Measurements from ENCODE around the gene SPRYD7.

Gene SPRYD7

GRCh38 chr13:49936075-49936967 lies at the start of gene SPRYD7:
Gene SPRYD7, minus strand, starts transcription at chr13:49936340. Its CDS starts 105 bp downstream, at chr13:49936235.
- Histone ChIP-seq H3K9ac (ENCODE audit: low read length in 5 of 5) (peak within 1 kb of the TSS; percentile 26 to 94 (median 94)), H3K36me3 (ENCODE audit: control insufficient read depth in 5 of 5, insufficient read depth in 5 of 5, low read length in 5 of 5) (no peaks in the 10 kb centered on the region), H3K9me3 (ENCODE audit: control insufficient read depth in 5 of 5, low read length in 5 of 5) (no peaks in the 10 kb centered on the region), H3K27me3 (ENCODE audit: control insufficient read depth in 5 of 5, insufficient read depth in 4 of 5, low read length in 5 of 5) (no peaks in the 10 kb centered on the region), H3K4me1 (ENCODE audit: control insufficient read depth in 5 of 5, insufficient read depth in 5 of 5, low read length in 5 of 5) (peaks cover 2 to 38% (median 31%) of the 10 kb centered on the region in 5 donors), H3K27ac (ENCODE audit: low read depth, low read length) (peak within 1 kb of the TSS; percentile 83), H3K4me3 (ENCODE audit: low read depth in 1 of 5, low read length in 5 of 5) (peak within 1 kb of the TSS; percentile 84 to 96 (median 93))

- Histone ChIP-seq H3K4me1 (ENCODE audit: control insufficient read depth in 5 of 5, insufficient read depth in 5 of 5, low read length in 5 of 5) (no peaks in the 10 kb centered on the region), H3K9ac (ENCODE audit: low read length in 5 of 5) (no peak overlapping the region), H3K27ac (ENCODE audit: low read depth, low read length) (no peak overlapping the region), H3K27me3 (ENCODE audit: control insufficient read depth in 5 of 5, insufficient read depth in 4 of 5, low read length in 5 of 5) (no peaks in the 10 kb centered on the region), H3K9me3 (ENCODE audit: control insufficient read depth in 5 of 5, low read length in 5 of 5) (no peaks in the 10 kb centered on the region), H3K36me3 (ENCODE audit: control insufficient read depth in 5 of 5, insufficient read depth in 5 of 5, low read length in 5 of 5) (peaks cover 0 to 18% (median 7%) of the 10 kb centered on the region in 5 donors), H3K4me3 (ENCODE audit: low read depth in 1 of 5, low read length in 5 of 5) (no peak overlapping the region)
Observed at GRCh38 chr13:49985129-49985528, 49.0 kb upstream of the SPRYD7 start.

- no peak overlapping the region for H3K4me3 ChIP-seq (ENCODE audit: low read depth in 1 of 5, low read length in 5 of 5)
Observed at GRCh38 chr13:49980266-49980665, 44.1 kb upstream of the SPRYD7 start.

GRCh38 chr13:49977992-49978391 lies 41.9 kb upstream of the SPRYD7 start:
- Histone ChIP-seq H3K9ac (ENCODE audit: low read length in 5 of 5) (no peak overlapping the region), H3K27me3 (ENCODE audit: control insufficient read depth in 5 of 5, insufficient read depth in 4 of 5, low read length in 5 of 5) (no peaks in the 10 kb centered on the region), H3K4me3 (ENCODE audit: low read depth in 1 of 5, low read length in 5 of 5) (no peak overlapping the region), H3K9me3 (ENCODE audit: control insufficient read depth in 5 of 5, low read length in 5 of 5) (no peaks in the 10 kb centered on the region), H3K36me3 (ENCODE audit: control insufficient read depth in 5 of 5, insufficient read depth in 5 of 5, low read length in 5 of 5) (no peaks in the 10 kb centered on the region), H3K27ac (ENCODE audit: low read depth, low read length) (no peak overlapping the region), H3K4me1 (ENCODE audit: control insufficient read depth in 5 of 5, insufficient read depth in 5 of 5, low read length in 5 of 5) (peaks cover 0 to 11% (median 0%) of the 10 kb centered on the region in 5 donors)

More at GRCh38 chr13:49980266-49980665, 44.1 kb upstream of the SPRYD7 start:
- H3K9ac ChIP-seq (ENCODE audit: low read length in 5 of 5): no peak overlapping the region
- H3K36me3 ChIP-seq (ENCODE audit: control insufficient read depth in 5 of 5, insufficient read depth in 5 of 5, low read length in 5 of 5): peaks cover 0 to 5% (median 0%) of the 10 kb centered on the region in 5 donors
- peaks cover 0 to 11% (median 0%) of the 10 kb centered on the region in 5 donors for H3K4me1 ChIP-seq (ENCODE audit: control insufficient read depth in 5 of 5, insufficient read depth in 5 of 5, low read length in 5 of 5)
- no peaks in the 10 kb centered on the region for H3K27me3 ChIP-seq (ENCODE audit: control insufficient read depth in 5 of 5, insufficient read depth in 4 of 5, low read length in 5 of 5)
- no peaks in the 10 kb centered on the region for H3K9me3 ChIP-seq (ENCODE audit: control insufficient read depth in 5 of 5, low read length in 5 of 5)
- H3K27ac ChIP-seq (ENCODE audit: low read depth, low read length): no peak overlapping the region

GRCh38 chr13:49976314-49977258 lies 40.4 kb upstream of the SPRYD7 start:
- no peak overlapping the region for H3K27ac ChIP-seq (ENCODE audit: low read depth, low read length)
- H3K27me3 ChIP-seq (ENCODE audit: control insufficient read depth in 5 of 5, insufficient read depth in 4 of 5, low read length in 5 of 5): no peaks in the 10 kb centered on the region
- H3K36me3 ChIP-seq (ENCODE audit: control insufficient read depth in 5 of 5, insufficient read depth in 5 of 5, low read length in 5 of 5): no peaks in the 10 kb centered on the region
- H3K4me3 ChIP-seq (ENCODE audit: low read depth in 1 of 5, low read length in 5 of 5): no peak overlapping the region
- peaks cover 0 to 11% (median 0%) of the 10 kb centered on the region in 5 donors for H3K4me1 ChIP-seq (ENCODE audit: control insufficient read depth in 5 of 5, insufficient read depth in 5 of 5, low read length in 5 of 5)
- H3K9ac ChIP-seq (ENCODE audit: low read length in 5 of 5): no peak overlapping the region
- H3K9me3 ChIP-seq (ENCODE audit: control insufficient read depth in 5 of 5, low read length in 5 of 5): no peaks in the 10 kb centered on the region

GRCh38 chr13:49975826-49976225 lies 39.7 kb upstream of the SPRYD7 start:
- H3K4me1 ChIP-seq (ENCODE audit: control insufficient read depth in 5 of 5, insufficient read depth in 5 of 5, low read length in 5 of 5): peaks cover 0 to 11% (median 0%) of the 10 kb centered on the region in 5 donors
- H3K36me3 ChIP-seq (ENCODE audit: control insufficient read depth in 5 of 5, insufficient read depth in 5 of 5, low read length in 5 of 5): no peaks in the 10 kb centered on the region
- no peaks in the 10 kb centered on the region for H3K9me3 ChIP-seq (ENCODE audit: control insufficient read depth in 5 of 5, low read length in 5 of 5)
- H3K9ac ChIP-seq (ENCODE audit: low read length in 5 of 5): no peak overlapping the region
- H3K27ac ChIP-seq (ENCODE audit: low read depth, low read length): no peak overlapping the region
- no peaks in the 10 kb centered on the region for H3K27me3 ChIP-seq (ENCODE audit: control insufficient read depth in 5 of 5, insufficient read depth in 4 of 5, low read length in 5 of 5)
- H3K4me3 ChIP-seq (ENCODE audit: low read depth in 1 of 5, low read length in 5 of 5): no peak overlapping the region

- H3K4me1 ChIP-seq (ENCODE audit: control insufficient read depth in 5 of 5, insufficient read depth in 5 of 5, low read length in 5 of 5): peaks cover 0 to 4% (median 0%) of the 10 kb centered on the region in 5 donors
- H3K36me3 ChIP-seq (ENCODE audit: control insufficient read depth in 5 of 5, insufficient read depth in 5 of 5, low read length in 5 of 5): no peaks in the 10 kb centered on the region
- H3K9me3 ChIP-seq (ENCODE audit: control insufficient read depth in 5 of 5, low read length in 5 of 5): no peaks in the 10 kb centered on the region
- H3K27me3 ChIP-seq (ENCODE audit: control insufficient read depth in 5 of 5, insufficient read depth in 4 of 5, low read length in 5 of 5): no peaks in the 10 kb centered on the region
- no peak overlapping the region for H3K4me3 ChIP-seq (ENCODE audit: low read depth in 1 of 5, low read length in 5 of 5)
- H3K27ac ChIP-seq (ENCODE audit: low read depth, low read length): no peak overlapping the region
- no peak overlapping the region for H3K9ac ChIP-seq (ENCODE audit: low read length in 5 of 5)
Observed at GRCh38 chr13:49972709-49973108, 36.6 kb upstream of the SPRYD7 start.

GRCh38 chr13:49967456-49967855 lies 31.3 kb upstream of the SPRYD7 start:
- Histone ChIP-seq H3K27me3 (ENCODE audit: control insufficient read depth in 5 of 5, insufficient read depth in 4 of 5, low read length in 5 of 5) (no peaks in the 10 kb centered on the region), H3K36me3 (ENCODE audit: control insufficient read depth in 5 of 5, insufficient read depth in 5 of 5, low read length in 5 of 5) (peaks cover 0 to 10% (median 0%) of the 10 kb centered on the region in 5 donors)

GRCh38 chr13:49958321-49958720 lies 22.2 kb upstream of the SPRYD7 start:
- Histone ChIP-seq H3K4me3 (ENCODE audit: low read depth in 1 of 5, low read length in 5 of 5) (no peak overlapping the region), H3K9me3 (ENCODE audit: control insufficient read depth in 5 of 5, low read length in 5 of 5) (peaks cover 0 to 5% (median 0%) of the 10 kb centered on the region in 5 donors), H3K4me1 (ENCODE audit: control insufficient read depth in 5 of 5, insufficient read depth in 5 of 5, low read length in 5 of 5) (peaks cover 0 to 5% (median 0%) of the 10 kb centered on the region in 5 donors), H3K9ac (ENCODE audit: low read length in 5 of 5) (no peak overlapping the region), H3K27me3 (ENCODE audit: control insufficient read depth in 5 of 5, insufficient read depth in 4 of 5, low read length in 5 of 5) (no peaks in the 10 kb centered on the region), H3K36me3 (ENCODE audit: control insufficient read depth in 5 of 5, insufficient read depth in 5 of 5, low read length in 5 of 5) (no peaks in the 10 kb centered on the region), H3K27ac (ENCODE audit: low read depth, low read length) (no peak overlapping the region)

More at GRCh38 chr13:49967456-49967855, 31.3 kb upstream of the SPRYD7 start:
- Histone ChIP-seq H3K9me3 (ENCODE audit: control insufficient read depth in 5 of 5, low read length in 5 of 5) (peaks cover 0 to 11% (median 0%) of the 10 kb centered on the region in 5 donors), H3K27ac (ENCODE audit: low read depth, low read length) (no peak overlapping the region), H3K4me1 (ENCODE audit: control insufficient read depth in 5 of 5, insufficient read depth in 5 of 5, low read length in 5 of 5) (no peaks in the 10 kb centered on the region), H3K4me3 (ENCODE audit: low read depth in 1 of 5, low read length in 5 of 5) (no peak overlapping the region), H3K9ac (ENCODE audit: low read length in 5 of 5) (no peak overlapping the region)
